NCI-H1048 (cell line): ENCODE data around the gene RAB7A.

Source experiments
- DNase-seq: peaks from one replicate; lab custom pipeline; 2025; lab: John Stamatoyannopoulos, UW

Gene RAB7A

GRCh38 chr3:128851601-128852000 lies 125.6 kb downstream of the RAB7A start:
- no peak for DNase-seq

- DNase-seq = no peak
These were observed 127.8 kb downstream of the RAB7A start for GRCh38 chr3:128853826-128854225.

- no peak for DNase-seq
These were observed 128.5 kb downstream of the RAB7A start for GRCh38 chr3:128854475-128854874.

GRCh38 chr3:128855569-128855968 lies 129.6 kb downstream of the RAB7A start:
- no peak for DNase-seq

- DNase-seq = no peak
These were observed 132.2 kb downstream of the RAB7A start for GRCh38 chr3:128858167-128858566.

- DNase-seq = no peak
These were observed 133.6 kb downstream of the RAB7A start for GRCh38 chr3:128859630-128860029.

GRCh38 chr3:128861491-128861890 lies 135.5 kb downstream of the RAB7A start:
- no peak for DNase-seq

GRCh38 chr3:128863560-128863959 lies 137.6 kb downstream of the RAB7A start:
- DNase-seq = no peak
